Gastrocnemius medialis (tissue), 4 donors: Measurements from ENCODE around the gene TRIM71. TPM values are rescaled to one million over a fixed set of nuclear protein-coding genes. Genes with fewer than 3 reads are reported as not detected.
"Not testable (repeated sequence)": the region's sequence is repeated elsewhere in the genome, so short reads cannot be mapped to it uniquely, and the experiment has no call there.

Experiments used
- ATAC-seq, 2 donors: fragments of 150-250 bp; one replicate each; pipeline ENCODE4 v1.9.1; 2016
- DNase-seq, 2 donors: peaks; one replicate each; pipeline ENCODE4 v3.0.0-alpha.2; 2019
- H3K27ac ChIP-seq, 4 donors: fragments of 200-600 bp; sonication (generic); 1 replicate in 1 of 4; 2 replicates in 3 of 4; pipeline ENCODE4 v1.5.1; 2016 to 2018; ENCODE audit warnings: mild to moderate bottlenecking in 2 of 4, moderate library complexity in 1 of 4
- H3K27me3 ChIP-seq, 3 donors: fragments of 200-600 bp; sonication (generic) in 2 of 3; 1 replicate in 1 of 3; 2 replicates in 2 of 3; pipeline versions ENCODE4 v1.5.1 to v1.6.0; 2016 to 2019; ENCODE audit warnings: mild to moderate bottlenecking in 1 of 3, moderate library complexity in 1 of 3
- H3K36me3 ChIP-seq, 2 donors: fragments of 200-600 bp; sonication (generic) in 1 of 2; one replicate each; pipeline ENCODE4 v1.5.1; 2017 to 2018
- H3K4me1 ChIP-seq, 2 donors: fragments of 200-600 bp; sonication (generic) in 1 of 2; one replicate each; pipeline ENCODE4 v1.5.1; 2016 to 2017; ENCODE audit warnings: mild to moderate bottlenecking in 2 of 2
- H3K4me3 ChIP-seq, 4 donors: fragments of 200-600 bp; sonication (generic) in 3 of 4; 1 replicate in 1 of 4; 2 replicates in 3 of 4; pipeline ENCODE4 v1.5.1; 2016 to 2019; ENCODE audit warnings: mild to moderate bottlenecking in 2 of 4
- H3K9me3 ChIP-seq, 3 donors: fragments of 200-600 bp; sonication (generic) in 2 of 3; 1 replicate in 1 of 3; 2 replicates in 2 of 3; pipeline ENCODE4 v1.5.1; 2016 to 2019
- POLR2A ChIP-seq, 2 donors: fragments of 450-650 bp; IDR thresholded peaks; one replicate each; pipeline ENCODE4 v1.6.1; 2017; ENCODE audit warnings: antibody characterized with exemption in 2 of 2, mild to moderate bottlenecking in 2 of 2, moderate library complexity in 2 of 2
- in situ Hi-C, 4 donors: fragments of 200-750 bp; cut with MboI; loops; one replicate each; pipeline versions ENCODE4 v1.15.0 to v1.8.0; 2017; ENCODE audit warnings: low sequenced_read_pairs in 4 of 4
- intact Hi-C: fragments of 100-400 bp; cut with DNase I; formaldehyde crosslinking; loops from one replicate; pipeline ENCODE4 v1.15.1; 2023; ENCODE audit warnings: low total_unique reads
- total RNA-seq, 4 donors: library from RNA; depleted of rRNA; stranded (reverse); fragments of >200 nt; gene quantifications; one replicate each; pipeline versions ENCODE4 v1.1.0 to v1.2.3, GENCODE V29; 2016
- TF ChIP-seq, protein P1 (sequence below), 5 experiments: fragments of 450-650 bp in 3 of 5; fragments of 200-600 bp in 2 of 5; sonication (generic) in 2 of 5; IDR thresholded peaks in 4 of 5; conservative IDR thresholded peaks in 1 of 5; 1 replicate in 4 of 5; 2 replicates in 1 of 5; pipeline ENCODE4 v1.5.1; 2016 to 2019; ENCODE audit warnings: antibody characterized with exemption in 5 of 5, mild to moderate bottlenecking in 3 of 5, moderate library complexity in 3 of 5

The TRIM71 gene
- total RNA-seq, 4 donors from 2014 or later = not detected

DNA sequence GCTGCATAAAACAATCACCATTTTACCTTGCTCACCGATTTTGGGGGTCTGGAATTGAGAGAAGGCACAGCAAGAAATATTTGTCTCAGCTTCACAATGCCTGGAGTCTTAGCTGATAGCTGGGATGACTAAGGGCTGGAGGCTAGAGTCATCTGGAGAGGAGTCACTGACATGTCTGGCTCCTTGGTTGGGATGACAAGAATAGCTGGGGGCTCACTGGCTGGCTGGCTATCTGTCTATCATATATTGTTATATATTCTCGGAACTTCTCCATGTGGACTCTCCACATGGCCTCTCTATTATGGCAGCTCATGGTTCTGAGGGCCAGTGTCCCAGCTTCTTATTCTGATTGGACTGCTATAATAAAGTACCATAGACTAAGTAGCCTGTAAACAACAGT, 20.0 kb upstream of the TRIM71 start:
- H3K27ac ChIP-seq = no peak overlapping the region
- no peaks in the 10 kb centered on the region for H3K36me3 ChIP-seq
- intact Hi-C loops = no loop called here
- no peaks in the 10 kb centered on the region for H3K27me3 ChIP-seq
- ATAC-seq = no peak
- in situ Hi-C loops = no loop called here
- no peaks in the 10 kb centered on the region for H3K9me3 ChIP-seq
- H3K4me3 ChIP-seq = no peak overlapping the region
- H3K4me1 ChIP-seq = no peaks in the 10 kb centered on the region
- TF ChIP-seq, protein P1, sequence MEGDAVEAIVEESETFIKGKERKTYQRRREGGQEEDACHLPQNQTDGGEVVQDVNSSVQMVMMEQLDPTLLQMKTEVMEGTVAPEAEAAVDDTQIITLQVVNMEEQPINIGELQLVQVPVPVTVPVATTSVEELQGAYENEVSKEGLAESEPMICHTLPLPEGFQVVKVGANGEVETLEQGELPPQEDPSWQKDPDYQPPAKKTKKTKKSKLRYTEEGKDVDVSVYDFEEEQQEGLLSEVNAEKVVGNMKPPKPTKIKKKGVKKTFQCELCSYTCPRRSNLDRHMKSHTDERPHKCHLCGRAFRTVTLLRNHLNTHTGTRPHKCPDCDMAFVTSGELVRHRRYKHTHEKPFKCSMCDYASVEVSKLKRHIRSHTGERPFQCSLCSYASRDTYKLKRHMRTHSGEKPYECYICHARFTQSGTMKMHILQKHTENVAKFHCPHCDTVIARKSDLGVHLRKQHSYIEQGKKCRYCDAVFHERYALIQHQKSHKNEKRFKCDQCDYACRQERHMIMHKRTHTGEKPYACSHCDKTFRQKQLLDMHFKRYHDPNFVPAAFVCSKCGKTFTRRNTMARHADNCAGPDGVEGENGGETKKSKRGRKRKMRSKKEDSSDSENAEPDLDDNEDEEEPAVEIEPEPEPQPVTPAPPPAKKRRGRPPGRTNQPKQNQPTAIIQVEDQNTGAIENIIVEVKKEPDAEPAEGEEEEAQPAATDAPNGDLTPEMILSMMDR (IDR thresholded peaks at IDR 0.05 in 4 of 5, conservative IDR thresholded peaks at IDR 0.05 in 1 of 5) = no peak
- TF ChIP-seq POLR2A (IDR thresholded peaks at IDR 0.05) = no peak
- no peak for DNase-seq

DNA sequence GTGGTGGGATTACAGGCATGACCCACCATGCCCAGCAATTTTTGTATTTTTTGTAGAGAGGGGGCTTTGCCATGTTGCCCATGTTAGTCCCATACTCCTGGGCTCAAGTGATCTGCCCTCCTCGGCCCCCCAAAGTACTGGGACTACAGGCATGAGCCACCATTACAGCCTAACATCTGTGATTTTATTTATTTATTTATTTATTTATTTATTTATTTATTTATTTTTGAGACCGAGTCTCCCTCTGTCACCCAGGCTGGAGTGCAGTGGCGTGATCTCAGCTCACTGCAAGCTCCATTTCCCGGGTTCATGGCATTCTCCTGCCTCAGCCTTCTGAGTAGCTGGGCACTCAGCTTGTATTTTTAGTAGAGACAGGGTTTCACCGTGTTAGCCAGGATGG, 16.4 kb upstream of the TRIM71 start:
- DNase-seq, ATAC-seq, H3K4me1 ChIP-seq, H3K36me3 ChIP-seq, H3K27me3 ChIP-seq, H3K27ac ChIP-seq, in situ Hi-C loops, H3K9me3 ChIP-seq, H3K4me3 ChIP-seq, intact Hi-C loops: not testable (repeated sequence)

DNA sequence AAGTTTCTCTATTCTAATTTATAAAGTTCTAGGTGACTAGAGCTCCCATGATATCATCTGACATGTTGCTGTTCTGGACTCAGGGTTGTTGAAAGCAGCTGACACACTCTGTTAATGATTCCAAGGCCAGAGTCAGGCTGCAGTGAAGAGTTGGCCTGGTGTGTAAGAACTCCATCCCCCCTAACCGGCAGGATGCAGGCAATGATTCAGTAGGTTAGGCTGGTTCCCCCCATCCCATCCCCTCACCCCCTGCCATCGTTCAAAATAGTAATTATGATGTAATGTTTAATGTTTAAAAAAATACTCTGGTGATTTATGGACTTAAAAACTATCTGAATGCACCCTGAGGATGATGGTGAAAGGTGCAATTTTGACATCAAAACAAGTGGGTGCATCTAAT, 4.6 kb upstream of the TRIM71 start:
- H3K27me3 ChIP-seq = peaks cover 15 to 24% (median 19%) of the 10 kb centered on the region in 3 donors
- no peak overlapping the region for H3K4me3 ChIP-seq
- peaks cover 0 to 10% of the 10 kb centered on the region in 2 donors for H3K4me1 ChIP-seq
- TF ChIP-seq POLR2A (IDR thresholded peaks at IDR 0.05) = no peak
- TF ChIP-seq, protein P1 (IDR thresholded peaks at IDR 0.05 in 4 of 5, conservative IDR thresholded peaks at IDR 0.05 in 1 of 5) = no peak
- intact Hi-C loops (no loop called here), in situ Hi-C loops (no loop called here)
- no peaks in the 10 kb centered on the region for H3K9me3 ChIP-seq
- DNase-seq (no peak), ATAC-seq (no peak)
- no peak overlapping the region for H3K27ac ChIP-seq
- no peaks in the 10 kb centered on the region for H3K36me3 ChIP-seq

DNA sequence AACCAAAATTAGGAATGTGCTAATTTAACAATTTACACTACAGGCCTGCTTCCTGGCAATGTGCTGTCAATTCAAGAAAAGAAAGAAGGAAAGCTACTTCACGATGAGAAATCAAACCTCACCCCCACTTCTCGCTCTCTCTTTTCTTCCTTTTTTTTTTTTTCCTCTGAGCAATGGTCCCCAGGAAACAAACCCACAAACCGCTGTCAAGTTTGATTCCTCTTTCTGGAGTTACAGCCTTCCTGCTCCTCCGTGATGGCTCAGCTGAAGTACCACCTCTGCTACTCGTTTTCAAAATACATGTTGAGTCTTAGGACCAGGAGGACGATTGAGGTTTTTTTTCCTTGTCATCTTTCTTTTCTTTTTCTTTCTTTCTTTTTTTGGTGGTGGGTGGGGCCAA, 3.4 kb upstream of the TRIM71 start:
- no peak for DNase-seq
- intact Hi-C loops = no loop called here
- Histone ChIP-seq H3K4me3 (no peak overlapping the region), H3K27ac (no peak overlapping the region), H3K4me1 (peaks cover 0 to 10% of the 10 kb centered on the region in 2 donors), H3K9me3 (no peaks in the 10 kb centered on the region), H3K36me3 (no peaks in the 10 kb centered on the region), H3K27me3 (peaks cover 22 to 33% (median 28%) of the 10 kb centered on the region in 3 donors)
- in situ Hi-C loops = no loop called here
- no peak for TF ChIP-seq POLR2A (IDR thresholded peaks at IDR 0.05)
- TF ChIP-seq, protein P1 (IDR thresholded peaks at IDR 0.05 in 4 of 5, conservative IDR thresholded peaks at IDR 0.05 in 1 of 5) = no peak
- ATAC-seq = no peak

DNA sequence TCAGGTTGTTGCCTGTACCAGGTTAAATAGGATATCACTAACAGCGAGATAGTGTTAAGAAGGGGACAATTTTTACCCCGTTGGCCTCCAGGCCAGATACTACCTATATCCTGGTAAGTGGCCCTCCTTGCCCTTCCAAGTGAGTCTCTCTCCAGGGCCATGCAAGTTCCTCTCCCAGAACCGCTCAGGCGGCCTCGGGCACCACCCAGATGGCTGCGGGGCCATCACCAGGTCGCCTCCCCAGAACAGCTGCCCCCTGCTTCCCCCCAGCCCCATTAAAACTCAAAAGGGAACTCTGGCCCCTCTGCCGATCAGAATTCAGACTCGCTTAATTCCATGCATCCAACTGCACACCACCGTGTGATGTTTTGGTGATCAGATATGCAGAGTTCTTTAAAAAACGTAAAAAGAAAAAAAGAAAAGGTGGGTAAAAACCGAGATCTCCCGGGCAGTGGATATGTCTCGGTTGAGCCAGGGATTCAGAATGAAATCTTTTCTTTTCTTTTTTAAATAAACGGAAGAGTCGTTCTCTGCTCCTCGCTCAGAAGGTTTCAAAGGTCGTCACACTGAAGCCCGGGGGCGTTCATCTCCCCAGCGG, 1.9 kb upstream of the TRIM71 start:
- Histone ChIP-seq H3K4me3 (peak overlapping the region in 1 of 4 donors; percentile 37), H3K9me3 (no peaks in the 10 kb centered on the region), H3K27me3 (peaks cover 38 to 48% (median 44%) of the 10 kb centered on the region in 3 donors), H3K4me1 (peaks cover 0 to 10% of the 10 kb centered on the region in 2 donors), H3K36me3 (no peaks in the 10 kb centered on the region), H3K27ac (no peak overlapping the region)
- ATAC-seq = no peak
- intact Hi-C loops = no loop called here
- no peak for TF ChIP-seq POLR2A (IDR thresholded peaks at IDR 0.05)
- TF ChIP-seq, protein P1 (IDR thresholded peaks at IDR 0.05 in 4 of 5, conservative IDR thresholded peaks at IDR 0.05 in 1 of 5) = no peak
- in situ Hi-C loops = no loop called here
- no peak for DNase-seq
